ENCODE data around the gene CEP135.

GRCh38 chr4:56050625-56051024 is 101.9 kb downstream of the CEP135 start:
- no peak for TF ChIP-seq CTCF (IDR thresholded peaks at IDR 0.05; ENCODE audit: extremely low read depth in 1 of 2, insufficient read depth in 1 of 2, low read depth in 1 of 2, low read length in 2 of 2)
- no peak for TF ChIP-seq POLR2AphosphoS5 (IDR thresholded peaks at IDR 0.05; ENCODE audit: insufficient read depth, low read depth, low read length)
- TF ChIP-seq EZH2 (IDR thresholded peaks at IDR 0.05; ENCODE audit: borderline replicate concordance, low read depth, low read length, severe bottlenecking), result no peak
- TF ChIP-seq MYC (IDR thresholded peaks at IDR 0.05; ENCODE audit: low read depth, low read length), result no peak
- TF ChIP-seq POLR2A (IDR thresholded peaks at IDR 0.05; ENCODE audit: low read depth, low read length), result no peak
- TF ChIP-seq GATA2 (IDR thresholded peaks at IDR 0.05; ENCODE audit: insufficient read depth, insufficient read length, low read depth, low read length), result no peak
